ENCODE results near the gene NSMF. TPM values are rescaled to one million over a fixed set of nuclear protein-coding genes. Genes with fewer than 3 reads are reported as not detected.
"Not testable (repeated sequence)": the region's sequence is repeated elsewhere in the genome, so short reads cannot be mapped to it uniquely, and the experiment has no call there.

NSMF gene
- total RNA-seq, 2 donors from 2014 or later: 41.5 to 54.2 TPM

DNA sequence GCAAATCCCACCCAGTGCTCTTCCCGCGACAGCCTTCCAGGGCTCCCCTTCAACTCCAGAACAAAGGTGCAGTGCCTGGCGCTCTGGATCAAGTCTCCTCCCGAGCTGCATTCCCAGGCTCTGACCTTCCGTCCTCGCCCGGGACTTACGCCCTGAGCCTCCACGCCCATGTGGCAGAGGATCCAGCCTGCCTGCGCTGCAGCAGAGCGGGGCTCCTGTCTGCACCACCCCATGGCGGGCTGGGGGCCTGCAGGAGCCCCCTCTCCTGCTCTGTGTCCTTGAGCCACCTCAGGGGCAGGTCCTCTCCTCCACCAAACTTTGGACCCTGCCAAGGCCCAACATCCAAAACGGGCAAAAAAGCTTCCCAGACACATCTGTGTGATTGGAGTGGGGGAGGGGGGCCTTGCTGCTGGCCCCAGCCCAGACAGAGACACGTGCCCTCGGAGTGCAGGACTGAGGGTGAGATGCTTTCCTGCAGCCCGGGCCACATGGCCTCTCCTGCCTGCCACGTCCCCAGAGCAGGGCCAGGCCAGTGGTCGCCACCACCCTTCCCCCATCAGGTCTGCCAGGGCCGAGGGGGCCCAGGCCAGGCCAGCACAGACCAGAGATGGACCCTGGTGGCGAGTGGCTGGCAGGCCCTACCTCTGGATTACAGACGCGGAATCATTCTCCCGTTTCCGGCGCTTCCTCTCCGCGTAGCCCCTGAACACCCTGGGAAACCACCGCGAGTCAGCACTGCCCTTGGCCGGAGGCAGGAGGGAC lies 4.4 kb downstream of the NSMF start:
- no peaks in the 10 kb centered on the region for H3K36me3 Mint-ChIP-seq (ENCODE audit: low read depth)
- no peaks in the 10 kb centered on the region for H3K9me3 ChIP-seq (ENCODE audit: control insufficient read depth, low read length, poor library complexity, severe bottlenecking)
- ATAC-seq (no peak), DNase-seq (peak in 2 of 3 donors; percentile 4)
- peak overlapping the region; percentile 64 for H3K4me3 Mint-ChIP-seq
- H3K27ac Mint-ChIP-seq: no peak overlapping the region
- peaks cover 15% of the 10 kb centered on the region for H3K4me1 Mint-ChIP-seq
- no peaks in the 10 kb centered on the region for H3K27me3 Mint-ChIP-seq

DNA sequence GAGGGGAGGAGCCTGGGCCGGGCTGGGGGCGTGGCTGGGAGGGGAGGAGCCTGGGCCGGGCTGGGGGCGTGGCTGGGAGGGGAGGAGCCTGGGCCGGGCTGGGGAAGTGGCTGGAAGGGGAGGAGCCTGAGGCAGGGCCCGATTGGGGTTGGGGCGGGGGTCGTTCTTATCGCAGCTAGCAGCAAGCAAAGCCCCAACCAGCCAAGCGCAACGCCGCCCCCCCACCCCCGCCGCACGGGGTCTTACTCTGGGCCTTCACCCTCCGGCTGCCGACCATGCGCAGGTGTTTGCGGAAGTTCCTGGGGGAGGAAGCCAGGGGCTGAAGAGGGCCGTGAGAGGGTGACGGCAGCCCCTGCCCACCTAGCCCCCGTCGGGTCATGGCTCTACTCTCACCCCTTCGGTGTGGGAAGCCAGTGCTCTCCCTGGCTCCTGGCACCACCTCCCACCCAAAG lies 5.0 kb downstream of the NSMF start:
- H3K36me3 Mint-ChIP-seq (ENCODE audit: low read depth): no peaks in the 10 kb centered on the region
- no peaks in the 10 kb centered on the region for H3K9me3 ChIP-seq (ENCODE audit: control insufficient read depth, low read length, poor library complexity, severe bottlenecking)
- H3K4me3 Mint-ChIP-seq: peak overlapping the region; percentile 64
- peaks cover 14% of the 10 kb centered on the region for H3K4me1 Mint-ChIP-seq
- DNase-seq (peak in 2 of 3 donors; percentile 43 to 48), ATAC-seq (peak; percentile 39)
- no peaks in the 10 kb centered on the region for H3K27me3 Mint-ChIP-seq
- no peak overlapping the region for H3K27ac Mint-ChIP-seq

DNA sequence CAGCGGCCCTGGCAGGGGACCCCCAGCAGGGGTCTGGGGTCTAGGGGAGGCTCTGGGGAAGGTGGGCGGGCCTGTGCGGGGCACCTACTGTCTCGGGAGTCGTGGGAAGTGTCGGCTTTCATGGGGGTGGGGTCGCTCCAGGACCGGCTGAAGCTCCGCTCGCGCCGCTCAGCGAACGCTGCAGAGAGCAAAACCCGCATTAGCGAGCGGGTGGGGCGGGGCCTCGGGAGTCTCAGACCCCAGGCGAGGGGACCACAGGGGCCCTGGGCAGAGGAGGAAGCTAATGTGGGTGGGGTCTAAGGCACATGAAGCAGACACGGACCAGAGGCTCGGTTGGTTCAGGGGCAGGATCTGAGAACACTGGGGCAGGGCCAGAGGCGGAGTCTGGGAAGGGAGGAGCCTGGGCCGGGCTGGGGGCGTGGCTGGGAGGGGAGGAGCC lies 5.5 kb downstream of the NSMF start:
- no peak overlapping the region for H3K27ac Mint-ChIP-seq

DNA sequence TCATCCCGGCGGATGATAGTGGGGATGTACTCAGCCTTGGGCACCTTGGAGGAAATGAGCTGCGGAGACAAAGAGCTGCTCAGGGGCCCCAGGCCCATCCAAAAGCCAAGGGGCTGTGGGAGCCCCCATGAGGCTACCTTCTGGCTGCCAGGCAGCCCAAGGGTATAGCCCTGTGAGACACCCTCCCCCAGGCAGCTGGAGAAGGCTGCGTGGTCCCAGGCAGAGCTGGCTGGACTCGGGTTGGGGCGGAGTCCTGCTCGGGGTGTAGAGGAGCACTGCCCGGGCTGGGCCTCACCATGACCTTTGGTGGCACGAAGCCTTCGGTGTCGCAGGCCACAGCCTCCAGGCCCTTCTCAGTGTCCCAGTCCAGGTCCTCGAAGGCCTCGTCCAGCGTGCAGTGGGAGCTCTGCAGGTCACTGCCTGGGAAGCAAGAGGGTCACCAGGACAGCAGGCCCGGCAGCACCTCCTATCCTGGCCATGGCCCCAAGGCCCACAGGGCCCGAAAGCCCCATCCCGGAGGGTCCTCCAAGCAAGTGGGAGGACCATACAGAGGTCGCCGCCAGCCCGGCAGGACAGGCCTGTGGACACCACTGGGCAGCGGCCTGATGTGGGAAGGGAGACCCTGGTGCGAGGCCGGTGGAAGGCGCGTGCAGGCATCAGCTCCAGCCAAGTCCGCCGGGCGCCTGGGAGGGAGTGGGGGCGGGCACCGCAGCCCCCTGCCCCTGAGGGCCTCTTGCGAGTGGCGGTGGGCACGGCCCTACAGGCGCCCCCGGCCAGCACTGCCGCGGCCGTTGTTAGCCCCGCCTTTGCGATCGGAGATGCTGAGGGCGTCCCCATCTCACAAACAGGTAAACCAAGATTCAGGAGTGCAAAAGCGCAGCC lies 6.1 kb downstream of the NSMF start:
- Mint-ChIP-seq H3K27ac (no peak overlapping the region), H3K4me1 (peaks cover 16% of the 10 kb centered on the region), H3K4me3 (peak overlapping the region; percentile 83), H3K36me3 (ENCODE audit: low read depth) (no peaks in the 10 kb centered on the region), H3K27me3 (no peaks in the 10 kb centered on the region)
- H3K9me3 ChIP-seq (ENCODE audit: control insufficient read depth, low read length, poor library complexity, severe bottlenecking): no peaks in the 10 kb centered on the region
- DNase-seq (peak in 2 of 3 donors; percentile 5 to 10), ATAC-seq (no peak)

More for the DNA sequence above, 5.5 kb downstream of the NSMF start:
- Mint-ChIP-seq H3K36me3 (ENCODE audit: low read depth) (no peaks in the 10 kb centered on the region), H3K4me1 (peaks cover 16% of the 10 kb centered on the region), H3K4me3 (peak overlapping the region; percentile 66), H3K27me3 (no peaks in the 10 kb centered on the region)
- ATAC-seq (peak; percentile 67), DNase-seq (peak; percentile 40 to 58 (median 48))
- H3K9me3 ChIP-seq (ENCODE audit: control insufficient read depth, low read length, poor library complexity, severe bottlenecking): no peaks in the 10 kb centered on the region

DNA sequence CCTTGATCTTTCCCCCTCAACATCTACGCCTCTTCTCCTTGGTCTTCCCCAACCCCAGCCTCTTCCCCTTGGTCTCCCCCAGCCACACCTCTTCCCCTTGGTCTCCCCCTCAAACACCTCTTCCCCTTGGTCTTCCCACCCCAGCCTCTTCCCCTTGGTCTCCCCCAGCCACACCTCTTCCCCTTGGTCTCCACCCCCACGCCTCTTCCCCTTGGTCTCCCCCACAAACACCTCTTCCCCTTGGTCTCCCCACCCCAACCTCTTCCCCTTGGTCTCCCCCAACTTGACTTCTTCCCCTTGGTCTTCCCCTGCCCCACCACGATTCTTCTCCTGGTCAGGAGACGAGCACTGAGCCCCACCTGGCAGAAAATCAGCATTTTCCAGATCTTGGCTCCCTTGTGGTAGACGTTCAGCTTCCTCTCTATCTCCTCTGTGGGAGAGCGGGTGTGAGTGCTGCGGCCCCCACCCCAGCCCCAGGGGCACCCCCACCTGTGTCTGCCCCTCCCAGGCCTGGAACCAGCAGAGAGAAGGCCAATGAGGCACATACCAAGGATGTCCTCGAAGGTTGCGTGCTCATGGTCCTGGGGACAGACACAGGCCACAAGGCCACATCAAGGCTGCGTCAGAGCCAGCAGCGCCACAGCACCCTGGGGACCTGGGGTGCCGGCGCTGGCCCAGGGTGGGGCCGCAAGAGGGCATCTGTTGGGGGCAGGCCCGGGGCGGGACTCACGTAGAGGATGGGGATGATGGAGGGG lies 7.0 kb downstream of the NSMF start:
- no peak overlapping the region for H3K27ac Mint-ChIP-seq

DNA sequence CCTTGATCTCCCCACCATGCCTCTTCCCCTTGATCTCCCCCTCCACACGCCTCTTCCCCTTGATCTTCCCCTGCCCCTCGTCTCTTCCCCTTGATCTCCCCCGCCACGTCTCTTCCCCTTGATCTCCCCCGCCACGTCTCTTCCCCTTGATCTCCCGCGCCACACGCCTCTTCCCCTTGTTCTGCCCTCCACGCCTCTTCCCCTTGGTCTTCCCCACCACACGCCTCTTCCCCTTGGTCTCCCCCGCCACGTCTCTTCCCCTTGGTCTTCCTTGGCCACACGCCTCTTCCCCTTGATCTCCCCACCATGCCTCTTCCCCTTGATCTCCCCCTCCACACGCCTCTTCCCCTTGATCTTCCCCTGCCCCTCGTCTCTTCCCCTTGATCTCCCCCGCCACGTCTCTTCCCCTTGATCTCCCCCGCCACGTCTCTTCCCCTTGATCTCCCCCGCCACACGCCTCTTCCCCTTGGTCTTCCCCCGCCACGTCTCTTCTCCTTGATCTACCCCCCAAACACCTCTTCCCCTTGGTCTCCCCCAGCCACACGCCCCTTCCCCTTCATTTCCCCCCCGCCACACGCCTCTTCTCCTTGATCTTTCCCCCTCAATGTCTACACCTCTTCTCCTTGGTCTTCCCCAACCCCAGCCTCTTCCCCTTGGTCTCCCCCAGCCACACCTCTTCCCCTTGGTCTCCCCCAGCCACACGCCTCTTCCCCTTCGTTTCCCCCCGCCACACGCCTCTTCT lies 7.7 kb downstream of the NSMF start:
- H3K27me3 Mint-ChIP-seq; H3K9me3 ChIP-seq (ENCODE audit: control insufficient read depth, low read length, poor library complexity, severe bottlenecking); ATAC-seq; H3K27ac Mint-ChIP-seq; H3K36me3 Mint-ChIP-seq (ENCODE audit: low read depth): not testable (repeated sequence)
- Mint-ChIP-seq H3K4me3 (peak overlapping the region; percentile 83), H3K4me1 (peaks cover 20% of the 10 kb centered on the region)
- peak in 1 of 3 donors; percentile 18 for DNase-seq

More for the DNA sequence above, 7.0 kb downstream of the NSMF start:
- no peaks in the 10 kb centered on the region for H3K9me3 ChIP-seq (ENCODE audit: control insufficient read depth, low read length, poor library complexity, severe bottlenecking)
- peaks cover 17% of the 10 kb centered on the region for H3K4me1 Mint-ChIP-seq
- ATAC-seq: no peak
- peak overlapping the region; percentile 83 for H3K4me3 Mint-ChIP-seq
- DNase-seq: peak in 2 of 3 donors; percentile 1 to 5
- H3K36me3 Mint-ChIP-seq (ENCODE audit: low read depth): no peaks in the 10 kb centered on the region
- no peaks in the 10 kb centered on the region for H3K27me3 Mint-ChIP-seq

DNA sequence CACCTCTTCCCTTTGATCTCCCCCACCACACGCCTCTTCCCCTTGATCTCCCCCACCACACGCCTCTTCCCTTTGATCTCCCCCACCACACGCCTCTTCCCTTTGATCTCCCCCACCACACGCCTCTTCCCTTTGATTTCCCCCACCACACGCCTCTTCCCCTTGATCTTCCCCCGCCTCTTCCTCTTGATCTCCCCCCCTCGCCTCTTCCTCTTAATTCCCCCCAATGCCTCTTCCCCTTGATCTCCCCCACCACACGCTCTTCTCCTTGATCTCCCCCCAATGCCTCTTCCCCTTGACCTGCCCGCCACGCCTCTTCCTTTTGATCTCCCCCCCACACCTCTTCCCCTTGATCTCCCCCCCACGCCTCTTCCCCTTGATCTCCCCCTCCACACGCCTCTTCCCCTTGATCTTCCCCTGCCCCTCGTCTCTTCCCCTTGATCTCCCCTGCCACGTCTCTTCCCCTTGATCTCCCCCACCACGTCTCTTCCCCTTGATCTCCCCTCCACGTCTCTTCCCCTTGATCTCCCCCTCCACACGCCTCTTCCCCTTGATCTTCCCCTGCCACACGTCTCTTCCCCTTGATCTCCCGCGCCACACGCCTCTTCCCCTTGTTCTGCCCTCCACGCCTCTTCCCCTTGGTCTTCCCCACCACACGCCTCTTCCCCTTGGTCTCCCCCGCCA lies 8.5 kb downstream of the NSMF start:
- H3K4me1 Mint-ChIP-seq: peaks cover 20% of the 10 kb centered on the region
- H3K9me3 ChIP-seq (ENCODE audit: control insufficient read depth, low read length, poor library complexity, severe bottlenecking); H3K27me3 Mint-ChIP-seq; ATAC-seq; H3K36me3 Mint-ChIP-seq (ENCODE audit: low read depth): not testable (repeated sequence)
- DNase-seq: peak in 2 of 3 donors; percentile 3 to 43
- H3K4me3 Mint-ChIP-seq: peak overlapping the region; percentile 83
- peak overlapping the region; percentile 49 for H3K27ac Mint-ChIP-seq

DNA sequence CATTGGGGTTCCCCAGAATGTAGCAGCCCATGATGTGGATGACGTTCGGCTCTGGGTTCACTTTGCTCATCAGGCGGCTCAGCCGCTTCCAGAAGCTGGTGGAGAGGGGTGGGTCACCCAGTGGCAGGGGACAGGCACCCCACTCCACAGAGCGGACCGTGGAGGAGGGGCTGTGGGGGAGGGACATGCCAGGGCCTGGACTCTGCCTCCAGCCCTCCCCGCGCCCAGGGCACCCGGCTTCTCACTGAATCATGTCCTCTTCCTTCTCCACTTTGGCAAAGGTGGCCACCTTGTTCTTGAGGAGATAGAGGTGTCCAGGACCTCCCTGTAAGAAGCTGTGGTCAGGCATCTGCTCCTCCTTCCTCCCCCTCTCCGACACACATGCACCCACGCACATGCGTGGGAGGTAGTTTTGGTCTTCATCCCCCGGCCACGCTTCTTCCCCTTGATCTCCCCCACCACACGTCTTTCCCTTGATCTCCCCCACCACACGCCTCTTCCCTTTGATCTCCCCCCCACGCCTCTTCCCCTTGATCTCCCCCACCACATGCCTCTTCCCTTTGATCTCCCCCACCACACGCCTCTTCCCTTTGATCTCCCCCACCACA lies 9.1 kb downstream of the NSMF start:
- peak overlapping the region; percentile 83 for H3K4me3 Mint-ChIP-seq
- H3K27ac Mint-ChIP-seq: peak overlapping the region; percentile 49

DNA sequence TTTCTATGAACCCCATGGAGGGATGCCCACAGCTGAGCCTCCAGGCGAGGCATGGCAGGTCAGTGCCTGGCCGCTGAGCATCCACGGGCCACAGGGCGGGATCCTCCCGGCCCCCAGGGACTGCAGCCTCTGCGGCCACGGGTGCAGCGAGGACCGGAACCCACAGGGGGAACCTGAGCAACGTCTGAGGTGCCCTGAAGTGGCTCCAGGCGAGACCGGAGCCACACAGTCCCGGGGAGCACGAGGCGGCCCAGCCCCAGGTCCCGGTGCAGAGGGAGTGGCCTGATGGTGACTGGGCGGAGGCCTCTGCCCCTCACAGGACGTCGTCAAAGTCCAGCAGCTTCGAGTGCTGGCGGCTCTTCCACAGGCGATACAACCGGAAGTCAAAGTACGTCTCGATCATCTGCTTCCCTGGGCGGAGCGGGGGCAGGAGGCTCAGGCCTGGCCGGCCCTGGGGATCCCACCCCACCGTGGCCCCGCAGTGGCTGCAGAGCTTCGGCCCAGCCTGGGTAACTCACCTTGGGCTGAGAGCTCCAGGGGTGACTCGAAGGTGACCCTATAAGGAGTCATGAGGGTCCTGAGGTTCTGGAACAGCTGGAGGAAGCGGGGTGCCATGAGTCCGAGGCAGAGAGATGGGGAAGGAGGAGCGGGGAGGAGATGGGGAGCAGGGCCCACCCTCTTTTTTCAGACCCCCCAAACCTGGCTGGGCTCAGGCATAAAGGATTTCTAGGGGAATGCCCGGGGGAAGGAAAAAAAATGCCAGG lies 9.9 kb downstream of the NSMF start:
- Mint-ChIP-seq H3K4me1 (peaks cover 25% of the 10 kb centered on the region), H3K36me3 (ENCODE audit: low read depth) (no peaks in the 10 kb centered on the region), H3K27ac (no peak overlapping the region), H3K27me3 (no peaks in the 10 kb centered on the region), H3K4me3 (peak overlapping the region; percentile 9)
- H3K9me3 ChIP-seq (ENCODE audit: control insufficient read depth, low read length, poor library complexity, severe bottlenecking): no peaks in the 10 kb centered on the region
- ATAC-seq (peak; percentile 20), DNase-seq (peak in 2 of 3 donors; percentile 4 to 13)

More for the DNA sequence above, 9.1 kb downstream of the NSMF start:
- no peaks in the 10 kb centered on the region for H3K9me3 ChIP-seq (ENCODE audit: control insufficient read depth, low read length, poor library complexity, severe bottlenecking)
- Mint-ChIP-seq H3K27me3 (no peaks in the 10 kb centered on the region), H3K4me1 (peaks cover 25% of the 10 kb centered on the region), H3K36me3 (ENCODE audit: low read depth) (no peaks in the 10 kb centered on the region)
- DNase-seq (peak in 1 of 3 donors; percentile 46), ATAC-seq (peak; percentile 27)

DNA sequence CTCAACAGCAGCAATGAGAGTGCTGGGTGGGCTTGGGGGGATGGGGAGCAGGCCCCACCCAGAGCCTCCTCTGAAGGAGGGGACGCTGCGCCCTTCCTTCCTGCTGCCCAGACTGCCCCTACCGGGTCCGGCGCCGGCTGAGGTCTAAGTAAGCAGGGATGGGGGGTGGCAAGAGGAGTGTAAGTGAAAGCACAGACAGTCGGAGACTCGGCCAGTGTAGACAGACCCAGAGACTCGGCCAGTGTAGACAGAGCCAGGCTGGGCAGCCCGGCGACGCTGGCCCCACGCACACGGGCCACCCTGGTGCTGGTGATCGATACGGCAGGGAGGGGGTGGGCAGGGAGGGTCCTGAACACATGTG lies 10.6 kb downstream of the NSMF start:
- ATAC-seq: peak; percentile 4
- DNase-seq: no peak
- Mint-ChIP-seq H3K27me3 (peaks cover 3% of the 10 kb centered on the region), H3K4me1 (peaks cover 25% of the 10 kb centered on the region), H3K4me3 (no peak overlapping the region), H3K36me3 (ENCODE audit: low read depth) (no peaks in the 10 kb centered on the region), H3K27ac (no peak overlapping the region)
- H3K9me3 ChIP-seq (ENCODE audit: control insufficient read depth, low read length, poor library complexity, severe bottlenecking): no peaks in the 10 kb centered on the region
